HepG2 (cell line): ENCODE data around the gene TTC5. TPM values are rescaled to one million over a fixed set of nuclear protein-coding genes. Genes with fewer than 3 reads are reported as not detected.

ENCODE experiments used
- SRF ChIP-seq: IDR thresholded peaks from 2 replicates; pipeline ENCODE4 v1.6.1; 2011; ENCODE audit warnings: mild to moderate bottlenecking, low read depth, low read length, moderate library complexity
- polyA plus RNA-seq, 8 experiments: library from polyadenylated mRNA; depleted of rRNA in 3 of 8; stranded (reverse) in 7 of 8; unstranded in 1 of 8; fragments of >200 nt; fragmentation: Illumina TruSeq in 4 of 8; extraction: Trizol in 4 of 8; gene quantifications; 2 replicates each; pipeline versions ENCODE4 v1.2.1 to v1.2.3, GENCODE V29; 2011 to 2016; ENCODE audit warnings: low read depth in 4 of 8, missing spikeins in 1 of 8, mixed read lengths in 1 of 8; ENCODE audit not compliant: insufficient read depth in 1 of 8
- total RNA-seq, 5 experiments: library from RNA; depleted of rRNA; stranded (reverse); fragments of >200 nt; fragmentation: Illumina TruSeq; extraction: Trizol; gene quantifications; 2 replicates each; pipeline ENCODE4 v1.2.3, GENCODE V29; 2016; ENCODE audit warnings: low read depth in 1 of 5
- TF ChIP-seq, protein P1 (sequence below): sonication (generic); formaldehyde crosslinking; IDR thresholded peaks from 2 replicates; pipeline ENCODE4 v1.5.0; 2020; ENCODE audit warnings: mild to moderate bottlenecking, missing genetic modification reagents, borderline replicate concordance

Gene TTC5
- total and polyA plus RNA-seq, 2 of the 13 experiments (the other 11 are each of a cell fraction or from before 2014, with no cell fraction given), result 8.7 to 28.5 TPM

DNA sequence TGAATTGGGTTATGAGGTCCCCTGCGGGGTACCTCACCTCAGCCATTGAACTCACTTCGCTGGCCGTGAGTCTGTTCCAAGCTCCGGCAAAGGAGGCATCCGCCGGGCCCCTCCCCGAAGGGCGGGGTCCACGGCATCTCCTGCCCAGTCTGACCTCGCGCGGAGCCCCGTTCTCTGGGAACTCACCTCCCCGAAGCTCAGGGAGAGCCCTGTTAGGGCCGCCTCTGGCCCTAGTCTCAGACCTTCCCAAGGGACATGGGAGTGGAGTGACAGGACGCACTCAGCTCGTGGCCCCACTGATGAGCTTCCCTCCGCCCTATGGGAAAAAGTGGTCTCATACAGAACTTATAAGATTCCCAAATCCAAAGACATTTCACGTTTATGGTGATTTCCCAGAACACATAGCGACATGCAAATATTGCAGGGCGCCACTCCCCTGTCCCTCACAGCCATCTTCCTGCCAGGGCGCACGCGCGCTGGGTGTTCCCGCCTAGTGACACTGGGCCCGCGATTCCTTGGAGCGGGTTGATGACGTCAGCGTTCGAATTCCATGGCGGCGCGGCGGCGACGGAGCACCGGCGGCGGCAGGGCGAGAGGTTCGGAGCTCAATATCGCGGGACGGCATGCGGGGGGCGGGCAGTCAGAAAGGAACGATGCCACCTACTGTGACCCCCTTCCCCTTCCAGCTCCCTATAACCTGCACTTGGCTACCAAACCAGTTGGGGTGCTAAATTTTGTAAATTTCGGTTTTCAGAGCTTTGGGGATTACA is 37.5 kb upstream of the TTC5 start, which contains the start of gene PARP2 (continued):
- TF ChIP-seq, protein P1, sequence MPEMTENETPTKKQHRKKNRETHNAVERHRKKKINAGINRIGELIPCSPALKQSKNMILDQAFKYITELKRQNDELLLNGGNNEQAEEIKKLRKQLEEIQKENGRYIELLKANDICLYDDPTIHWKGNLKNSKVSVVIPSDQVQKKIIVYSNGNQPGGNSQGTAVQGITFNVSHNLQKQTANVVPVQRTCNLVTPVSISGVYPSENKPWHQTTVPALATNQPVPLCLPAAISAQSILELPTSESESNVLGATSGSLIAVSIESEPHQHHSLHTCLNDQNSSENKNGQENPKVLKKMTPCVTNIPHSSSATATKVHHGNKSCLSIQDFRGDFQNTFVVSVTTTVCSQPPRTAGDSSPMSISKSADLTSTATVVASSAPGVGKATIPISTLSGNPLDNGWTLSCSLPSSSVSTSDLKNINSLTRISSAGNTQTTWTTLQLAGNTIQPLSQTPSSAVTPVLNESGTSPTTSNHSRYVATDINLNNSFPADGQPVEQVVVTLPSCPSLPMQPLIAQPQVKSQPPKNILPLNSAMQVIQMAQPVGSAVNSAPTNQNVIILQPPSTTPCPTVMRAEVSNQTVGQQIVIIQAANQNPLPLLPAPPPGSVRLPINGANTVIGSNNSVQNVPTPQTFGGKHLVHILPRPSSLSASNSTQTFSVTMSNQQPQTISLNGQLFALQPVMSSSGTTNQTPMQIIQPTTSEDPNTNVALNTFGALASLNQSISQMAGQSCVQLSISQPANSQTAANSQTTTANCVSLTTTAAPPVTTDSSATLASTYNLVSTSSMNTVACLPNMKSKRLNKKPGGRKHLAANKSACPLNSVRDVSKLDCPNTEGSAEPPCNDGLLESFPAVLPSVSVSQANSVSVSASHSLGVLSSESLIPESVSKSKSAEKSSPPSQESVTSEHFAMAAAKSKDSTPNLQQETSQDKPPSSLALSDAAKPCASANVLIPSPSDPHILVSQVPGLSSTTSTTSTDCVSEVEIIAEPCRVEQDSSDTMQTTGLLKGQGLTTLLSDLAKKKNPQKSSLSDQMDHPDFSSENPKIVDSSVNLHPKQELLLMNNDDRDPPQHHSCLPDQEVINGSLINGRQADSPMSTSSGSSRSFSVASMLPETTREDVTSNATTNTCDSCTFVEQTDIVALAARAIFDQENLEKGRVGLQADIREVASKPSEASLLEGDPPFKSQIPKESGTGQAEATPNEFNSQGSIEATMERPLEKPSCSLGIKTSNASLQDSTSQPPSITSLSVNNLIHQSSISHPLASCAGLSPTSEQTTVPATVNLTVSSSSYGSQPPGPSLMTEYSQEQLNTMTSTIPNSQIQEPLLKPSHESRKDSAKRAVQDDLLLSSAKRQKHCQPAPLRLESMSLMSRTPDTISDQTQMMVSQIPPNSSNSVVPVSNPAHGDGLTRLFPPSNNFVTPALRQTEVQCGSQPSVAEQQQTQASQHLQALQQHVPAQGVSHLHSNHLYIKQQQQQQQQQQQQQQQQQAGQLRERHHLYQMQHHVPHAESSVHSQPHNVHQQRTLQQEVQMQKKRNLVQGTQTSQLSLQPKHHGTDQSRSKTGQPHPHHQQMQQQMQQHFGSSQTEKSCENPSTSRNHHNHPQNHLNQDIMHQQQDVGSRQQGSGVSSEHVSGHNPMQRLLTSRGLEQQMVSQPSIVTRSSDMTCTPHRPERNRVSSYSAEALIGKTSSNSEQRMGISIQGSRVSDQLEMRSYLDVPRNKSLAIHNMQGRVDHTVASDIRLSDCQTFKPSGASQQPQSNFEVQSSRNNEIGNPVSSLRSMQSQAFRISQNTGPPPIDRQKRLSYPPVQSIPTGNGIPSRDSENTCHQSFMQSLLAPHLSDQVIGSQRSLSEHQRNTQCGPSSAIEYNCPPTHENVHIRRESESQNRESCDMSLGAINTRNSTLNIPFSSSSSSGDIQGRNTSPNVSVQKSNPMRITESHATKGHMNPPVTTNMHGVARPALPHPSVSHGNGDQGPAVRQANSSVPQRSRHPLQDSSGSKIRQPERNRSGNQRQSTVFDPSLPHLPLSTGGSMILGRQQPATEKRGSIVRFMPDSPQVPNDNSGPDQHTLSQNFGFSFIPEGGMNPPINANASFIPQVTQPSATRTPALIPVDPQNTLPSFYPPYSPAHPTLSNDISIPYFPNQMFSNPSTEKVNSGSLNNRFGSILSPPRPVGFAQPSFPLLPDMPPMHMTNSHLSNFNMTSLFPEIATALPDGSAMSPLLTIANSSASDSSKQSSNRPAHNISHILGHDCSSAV (CRISPR knock-in tag), result no peak
- TF ChIP-seq SRF, result 0 out of 2 replicates have a peak, but pooled peaks have one; percentile 36
- TF ChIP-seq, all 625 proteins: peak for 381
